KMS-11 (cell line): ENCODE data around the gene CDKN2AIP.

Experiments used
- H2AFZ ChIP-seq: fragments of 200-600 bp; sonication (generic); 2 replicates; pipeline ENCODE4 v1.6.1; 2016; ENCODE audit warnings: antibody characterized with exemption, mixed run types, low read depth
- H3K27ac ChIP-seq: fragments of 200-600 bp; sonication (generic); 2 replicates; pipeline ENCODE4 v1.6.1; 2016; ENCODE audit warnings: mild to moderate bottlenecking, mixed run types
- H3K27me3 ChIP-seq: fragments of 200-600 bp; sonication (generic); 2 replicates; pipeline ENCODE4 v1.6.1; 2017; ENCODE audit warnings: mild to moderate bottlenecking, low read depth, mixed run types, moderate library complexity; ENCODE audit not compliant: insufficient read depth
- H3K36me3 ChIP-seq: fragments of 200-600 bp; sonication (generic); 2 replicates; pipeline ENCODE4 v1.6.1; 2017; ENCODE audit warnings: mild to moderate bottlenecking, mixed run types; ENCODE audit not compliant: insufficient read depth
- H3K4me1 ChIP-seq: fragments of 200-600 bp; sonication (generic); 2 replicates; pipeline ENCODE4 v1.6.1; 2016; ENCODE audit warnings: mild to moderate bottlenecking, low read depth, mixed run types; ENCODE audit not compliant: poor library complexity, severe bottlenecking
- H3K4me2 ChIP-seq: fragments of 200-600 bp; sonication (generic); 2 replicates; pipeline ENCODE4 v1.7.0; 2016; ENCODE audit warnings: mild to moderate bottlenecking, mixed run types
- H3K4me3 ChIP-seq: fragments of 200-600 bp; sonication (generic); IDR thresholded peaks from 2 replicates; pipeline ENCODE4 v1.6.1; 2017; ENCODE audit warnings: low read depth, low read length, mixed read lengths; ENCODE audit not compliant: insufficient read depth
- H3K79me2 ChIP-seq: fragments of 200-600 bp; sonication (generic); 2 replicates; pipeline ENCODE4 v1.6.1; 2016; ENCODE audit warnings: low read depth, mixed run types; ENCODE audit not compliant: insufficient read depth
- H3K9ac ChIP-seq: fragments of 200-600 bp; sonication (generic); 2 replicates; pipeline ENCODE4 v1.6.1; 2016; ENCODE audit warnings: mild to moderate bottlenecking, mixed run types
- H4K20me1 ChIP-seq: fragments of 200-600 bp; sonication (generic); 2 replicates; pipeline ENCODE4 v1.6.1; 2016; ENCODE audit warnings: mild to moderate bottlenecking, mixed run types; ENCODE audit not compliant: insufficient read depth
- CTCF ChIP-seq: fragments of 200-600 bp; sonication (generic); conservative IDR thresholded peaks from 2 replicates; pipeline ENCODE4 v1.6.1; 2017; ENCODE audit warnings: low read depth, mild to moderate bottlenecking, antibody characterized with exemption, low read length, moderate library complexity, mixed read lengths

Gene CDKN2AIP

GRCh38 chr4:183443655-183444213, 702 bp upstream of the CDKN2AIP start:
- Histone ChIP-seq H3K27ac (peak overlapping the region; percentile 94), H3K4me3 (no peak overlapping the region), H3K4me1 (peaks cover 43% of the 10 kb centered on the region), H3K4me2 (peak overlapping the region; percentile 86), H3K27me3 (no peaks in the 10 kb centered on the region), H3K36me3 (peaks cover 23% of the 10 kb centered on the region; the same call in 1 of the 2 replicates), H3K79me2 (peaks cover 38% of the 10 kb centered on the region), H3K9ac (peak overlapping the region; percentile 95), H4K20me1 (no peaks in the 10 kb centered on the region), H2AFZ (peak overlapping the region; percentile 88)
- no peak for TF ChIP-seq CTCF

GRCh38 chr4:183445097-183445428, 627 bp downstream of the CDKN2AIP start:
- Histone ChIP-seq H3K4me1 (peaks cover 47% of the 10 kb centered on the region), H3K27ac (peak overlapping the region; percentile 94), H3K4me3 (no peak overlapping the region), H4K20me1 (no peaks in the 10 kb centered on the region), H2AFZ (peak overlapping the region; percentile 88), H3K79me2 (peaks cover 38% of the 10 kb centered on the region), H3K4me2 (peak overlapping the region; percentile 91), H3K36me3 (peaks cover 23% of the 10 kb centered on the region; the same call in 1 of the 2 replicates), H3K9ac (peak overlapping the region; percentile 95), H3K27me3 (no peaks in the 10 kb centered on the region)
- no peak for TF ChIP-seq CTCF

DNA sequence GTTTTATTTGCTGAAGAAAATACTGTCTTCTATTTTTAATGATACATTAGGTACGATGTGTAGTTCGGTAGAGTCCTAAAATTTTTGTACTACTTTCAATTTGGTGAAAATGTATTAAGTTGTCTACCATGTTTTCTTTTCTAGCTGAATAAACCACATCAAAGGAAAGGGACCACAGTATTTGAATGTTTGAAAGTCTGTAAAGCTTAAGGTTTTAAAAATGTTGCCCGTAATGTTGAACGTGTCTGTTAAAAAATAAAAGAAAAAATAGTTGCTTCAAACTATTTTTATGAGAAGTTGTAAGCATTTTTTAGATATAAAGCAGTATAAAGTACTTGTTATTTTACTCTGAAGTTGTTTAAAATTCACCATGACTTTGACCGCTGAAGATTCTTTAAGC, 3.2 kb downstream of the CDKN2AIP start:
- Histone ChIP-seq H3K9ac (no peak overlapping the region), H3K27ac (no peak overlapping the region), H3K4me3 (no peak overlapping the region), H3K4me2 (peak overlapping the region; percentile 39), H2AFZ (no peak overlapping the region), H3K36me3 (peaks cover 23% of the 10 kb centered on the region; the same call in 1 of the 2 replicates), H3K27me3 (no peaks in the 10 kb centered on the region), H3K4me1 (peaks cover 46% of the 10 kb centered on the region), H3K79me2 (peaks cover 38% of the 10 kb centered on the region), H4K20me1 (no peaks in the 10 kb centered on the region)
- no peak for TF ChIP-seq CTCF

- Histone ChIP-seq H3K79me2 (peaks cover 38% of the 10 kb centered on the region), H3K9ac (no peak overlapping the region), H3K4me2 (peak overlapping the region; percentile 39)
These were observed 4.0 kb downstream of the CDKN2AIP start for GRCh38 chr4:183448436-183448835.

More at GRCh38 chr4:183448436-183448835, 4.0 kb downstream of the CDKN2AIP start:
- Histone ChIP-seq H4K20me1 (no peaks in the 10 kb centered on the region), H3K4me3 (no peak overlapping the region), H3K27me3 (no peaks in the 10 kb centered on the region), H3K27ac (no peak overlapping the region), H2AFZ (no peak overlapping the region), H3K4me1 (peaks cover 38% of the 10 kb centered on the region), H3K36me3 (peaks cover 23% of the 10 kb centered on the region; the same call in 1 of the 2 replicates)
- no peak for TF ChIP-seq CTCF
